HCT116 (cell line): ENCODE results near the gene RAB40C. TPM values are rescaled to one million over a fixed set of nuclear protein-coding genes. Genes with fewer than 3 reads are reported as not detected.

Experiments
- ATAC-seq: fragments of 200-7000 bp; cut with Tn5 transposase; 2 replicates; pipeline ENCODE4 v1.9.1; 2020; ENCODE audit warnings: mild to moderate bottlenecking, moderate library complexity
- BruUV-seq: library from RNA; stranded (reverse); fragments of 400-500 nt; replicated peaks from 2 replicates; lab custom pipeline; 2021; lab: Mats Ljungman, UMichigan
- CTCF ChIA-PET: fragments of 300-600 bp; sonication (Branson Sonifier 250); formaldehyde crosslinking; loops from one replicate; lab custom pipeline; 2021; ENCODE audit warnings: antibody characterized with exemption; lab: Charles Lee
- POLR2A ChIA-PET: fragments of 300-600, 350-600 bp; sonication (Branson Sonifier 250); formaldehyde crosslinking; loops from one replicate; lab custom pipeline; 2021; ENCODE audit warnings: antibody characterized with exemption; lab: Charles Lee
- RAD21 ChIA-PET, 2 experiments: fragments of 300-600 bp; sonication (Branson Sonifier 250); formaldehyde crosslinking; loops; one replicate each; lab custom pipeline; 2023; ENCODE audit warnings: low total read pairs in 2 of 2; ENCODE audit not compliant: uncharacterized antibody in 2 of 2, unreplicated experiment in 2 of 2, low non-redundant PET in 1 of 2; lab: Charles Lee
- DNase-seq: peaks from one replicate; pipeline ENCODE4 v3.0.0-alpha.2; 2010; ENCODE audit warnings: low read depth, low spot score
- H2AFZ ChIP-seq: fragments of 200-600 bp; shearing (Covaris generic), sonication (generic); 2 replicates; pipeline ENCODE4 v1.6.1; 2017; ENCODE audit warnings: low read depth, mixed run types, mixed read lengths, antibody characterized with exemption, low read length; ENCODE audit not compliant: poor library complexity, severe bottlenecking
- H3K27ac ChIP-seq: 2 replicates; pipeline ENCODE4 v1.5.1; 2012; ENCODE audit warnings: low read depth, low read length
- H3K27me3 ChIP-seq: fragments of 200-600 bp; sonication (generic); 2 replicates; pipeline ENCODE4 v1.6.1; 2016; ENCODE audit warnings: mixed run types, low read length, mixed read lengths; ENCODE audit not compliant: insufficient read depth
- H3K36me3 ChIP-seq, 2 experiments: fragments of 200-500 bp in 1 of 2; fragments of 200-600 bp in 1 of 2; sonication (Bioruptor generic) in 1 of 2; sonication (generic) in 1 of 2; 2 replicates each; pipeline versions ENCODE4 v1.5.1 to v1.6.1; 2014 to 2016; ENCODE audit warnings: low read length in 2 of 2, inconsistent platforms in 1 of 2, mixed read lengths in 1 of 2, mixed run types in 1 of 2; ENCODE audit not compliant: insufficient read depth in 2 of 2, control insufficient read depth in 1 of 2
- H3K4me1 ChIP-seq, 2 experiments: fragments of 200-600 bp in 1 of 2; sonication (generic) in 1 of 2; 2 replicates each; pipeline versions ENCODE4 v1.5.1 to v1.6.1; 2012 to 2017; ENCODE audit warnings: low read length in 2 of 2, inconsistent platforms in 1 of 2, mild to moderate bottlenecking in 1 of 2, mixed read lengths in 1 of 2, mixed run types in 1 of 2, moderate library complexity in 1 of 2; ENCODE audit not compliant: insufficient read depth in 2 of 2, control insufficient read depth in 1 of 2
- H3K4me2 ChIP-seq: fragments of 200-600 bp; sonication (generic); 2 replicates; pipeline ENCODE4 v1.6.1; 2017; ENCODE audit warnings: mixed run types, low read length, mixed read lengths
- H3K4me3 ChIP-seq, 2 experiments: fragments of 200-600 bp in 1 of 2; sonication (generic) in 1 of 2; replicated peaks in 1 of 2; 2 replicates each; pipeline ENCODE4 v1.5.1; 2011 to 2016; ENCODE audit warnings: low read length in 2 of 2, control low read depth in 1 of 2, low read depth in 1 of 2, mild to moderate bottlenecking in 1 of 2, mixed read lengths in 1 of 2, mixed run types in 1 of 2
- H3K79me2 ChIP-seq: fragments of 200-600 bp; sonication (generic); 2 replicates; pipeline ENCODE4 v1.6.1; 2017; ENCODE audit warnings: mild to moderate bottlenecking, mixed run types, low read length, moderate library complexity, mixed read lengths; ENCODE audit not compliant: insufficient read depth
- H3K9ac ChIP-seq: fragments of 200-600 bp; sonication (generic); 2 replicates; pipeline ENCODE4 v1.6.1; 2016; ENCODE audit warnings: low read length, mixed read lengths
- H3K9me2 ChIP-seq: fragments of 200-600 bp; sonication (generic), shearing (Covaris generic); 2 replicates; pipeline ENCODE4 v1.6.1; 2017; ENCODE audit warnings: mixed run types, mild to moderate bottlenecking, moderate library complexity; ENCODE audit not compliant: insufficient read depth
- H3K9me3 ChIP-seq, 2 experiments: fragments of 200-500 bp in 1 of 2; fragments of 200-600 bp in 1 of 2; sonication (Bioruptor generic) in 1 of 2; sonication (generic) in 1 of 2; 2 replicates each; pipeline ENCODE4 v1.6.1; 2014 to 2017; ENCODE audit warnings: low read length in 2 of 2, mixed read lengths in 2 of 2, inconsistent platforms in 1 of 2, low read depth in 1 of 2, mild to moderate bottlenecking in 1 of 2, mixed run types in 1 of 2, moderate library complexity in 1 of 2; ENCODE audit not compliant: control insufficient read depth in 1 of 2, insufficient read depth in 1 of 2
- H4K20me1 ChIP-seq: fragments of 200-600 bp; sonication (generic), shearing (Covaris generic); 2 replicates; pipeline ENCODE4 v1.6.1; 2017; ENCODE audit warnings: mixed run types, mild to moderate bottlenecking, moderate library complexity; ENCODE audit not compliant: insufficient read depth
- ATF3 ChIP-seq: IDR thresholded peaks from 2 replicates; pipeline ENCODE4 v1.6.1; 2012
- CBX3 ChIP-seq: IDR thresholded peaks from 2 replicates; pipeline ENCODE4 v1.6.1; 2012; ENCODE audit warnings: low read depth
- CTCF ChIP-seq, 3 experiments: fragments of 200-600 bp in 1 of 3; sonication (generic) in 1 of 3; IDR thresholded peaks in 2 of 3; conservative IDR thresholded peaks in 1 of 3; 2 replicates each; pipeline ENCODE4 v1.5.1; 2012 to 2017; ENCODE audit warnings: low read depth in 2 of 3, low read length in 2 of 3, antibody characterized with exemption in 1 of 3, borderline replicate concordance in 1 of 3, control low read depth in 1 of 3, mild to moderate bottlenecking in 1 of 3, mixed read lengths in 1 of 3, mixed run types in 1 of 3, moderate library complexity in 1 of 3; ENCODE audit not compliant: insufficient read depth in 1 of 3
- EGR1 ChIP-seq: IDR thresholded peaks from 2 replicates; pipeline ENCODE4 v1.6.1; 2012; ENCODE audit warnings: low read depth
- ELF1 ChIP-seq: IDR thresholded peaks from 2 replicates; pipeline ENCODE4 v1.6.1; 2012; ENCODE audit warnings: low read depth, borderline replicate concordance
- EZH2 ChIP-seq: fragments of 200-600 bp; sonication (generic); IDR thresholded peaks from 2 replicates; pipeline ENCODE4 v1.6.1; 2017; ENCODE audit warnings: antibody characterized with exemption, mixed run types
- JUND ChIP-seq: IDR thresholded peaks from 2 replicates; pipeline ENCODE4 v1.6.1; 2012
- POLR2A ChIP-seq: IDR thresholded peaks from 2 replicates; pipeline ENCODE4 v1.7.0; 2011; ENCODE audit warnings: borderline replicate concordance; ENCODE audit not compliant: insufficient read depth, insufficient read length; ENCODE audit errors: extremely low read depth
- RAD21 ChIP-seq: IDR thresholded peaks from 2 replicates; pipeline ENCODE4 v1.6.1; 2012; ENCODE audit warnings: low read depth, mild to moderate bottlenecking
- REST ChIP-seq: IDR thresholded peaks from 2 replicates; pipeline ENCODE4 v1.6.1; 2012; ENCODE audit warnings: low read depth
- SP1 ChIP-seq: IDR thresholded peaks from 2 replicates; pipeline ENCODE4 v1.6.1; 2012; ENCODE audit warnings: low read depth
- SRF ChIP-seq: IDR thresholded peaks from 2 replicates; pipeline ENCODE4 v1.6.1; 2012; ENCODE audit warnings: low read depth
- YY1 ChIP-seq: IDR thresholded peaks from 2 replicates; pipeline ENCODE4 v1.6.1; 2011; ENCODE audit warnings: low read length, low read depth, moderate library complexity, mild to moderate bottlenecking; ENCODE audit not compliant: insufficient replicate concordance; ENCODE audit errors: extremely low read depth
- ZFX ChIP-seq: fragments of 450-650 bp; IDR thresholded peaks from 2 replicates; pipeline ENCODE4 v1.6.1; 2017
- ZNF274 ChIP-seq: fragments of 200-500 bp; sonication (Bioruptor generic); IDR thresholded peaks from 2 replicates; pipeline ENCODE4 v1.6.1; 2014; ENCODE audit warnings: mild to moderate bottlenecking, low read depth, low read length, inconsistent platforms
- intact Hi-C: fragments of 100-400 bp; cut with micrococcal nuclease; formaldehyde crosslinking; loops from 2 replicates; pipeline ENCODE4 v1.10.0; 2022
- total RNA-seq: library from RNA; stranded (reverse); gene quantifications from one replicate; pipeline ENCODE4 v1.2.1, GENCODE V29; 2021; ENCODE audit not compliant: unreplicated experiment

Gene RAB40C
- total RNA-seq, 1 experiment from 2014 or later: 14.1 TPM

GRCh38 chr16:582218-582613 lies 7.7 kb upstream of the RAB40C start:
- no peak for TF ChIP-seq CTCF (IDR thresholded peaks at IDR 0.05 in 2 of 3, conservative IDR thresholded peaks at IDR 0.05 in 1 of 3; ENCODE audit: borderline replicate concordance in 1 of 3, insufficient read depth in 1 of 3, low read depth in 2 of 3, low read length in 2 of 3)
- TF ChIP-seq RAD21: no peak
- no peak for TF ChIP-seq ELF1
- no peak for TF ChIP-seq ZFX
- TF ChIP-seq POLR2A: no peak
- H3K9me3 ChIP-seq: no peaks in the 10 kb centered on the region
- no peak overlapping the region for H2AFZ ChIP-seq
- ATAC-seq (no peak), DNase-seq (no peak)
- RAD21 ChIA-PET: no interaction called here
- no peak overlapping the region for H3K4me2 ChIP-seq
- H3K27me3 ChIP-seq: no peaks in the 10 kb centered on the region
- intact Hi-C loops: no loop called here
- POLR2A ChIA-PET: no interaction called here
- no TSS peak for BruUV-seq
- H4K20me1 ChIP-seq: no peaks in the 10 kb centered on the region
- H3K9me2 ChIP-seq: no peaks in the 10 kb centered on the region
- H3K9ac ChIP-seq: no peak overlapping the region
- H3K4me3 ChIP-seq: no peak overlapping the region
- no peak overlapping the region for H3K27ac ChIP-seq
- CTCF ChIA-PET: no interaction called here
- H3K36me3 ChIP-seq: no peaks in the 10 kb centered on the region
- H3K79me2 ChIP-seq: no peaks in the 10 kb centered on the region
- H3K4me1 ChIP-seq: peaks cover 2 to 6% of the 10 kb centered on the region in 2 experiments; a peak in 2 of 4 replicates

- Histone ChIP-seq H3K4me3 (no peak overlapping the region), H3K36me3 (no peaks in the 10 kb centered on the region), H3K27ac (no peak overlapping the region), H3K4me2 (no peak overlapping the region), H3K9me2 (no peaks in the 10 kb centered on the region), H3K79me2 (peaks cover 1% of the 10 kb centered on the region; the same call in 1 of the 2 replicates), H3K9me3 (no peaks in the 10 kb centered on the region), H4K20me1 (no peaks in the 10 kb centered on the region), H3K9ac (no peak overlapping the region), H3K4me1 (peaks cover 2 to 8% of the 10 kb centered on the region in 2 experiments; a peak in 2 of 4 replicates), H2AFZ (no peak overlapping the region), H3K27me3 (no peaks in the 10 kb centered on the region)
- DNase-seq: no peak
- intact Hi-C loops: no loop called here
- no TSS peak for BruUV-seq
- ATAC-seq: no peak
- ChIA-PET POLR2A (no interaction called here), RAD21 (no interaction called here), CTCF (no interaction called here)
- no peak for TF ChIP-seq ATF3
- no peak for TF ChIP-seq JUND
- TF ChIP-seq EGR1: no peak
- TF ChIP-seq POLR2A: no peak
- no peak for TF ChIP-seq CBX3
- TF ChIP-seq EZH2: no peak
- no peak for TF ChIP-seq RAD21
- no peak for TF ChIP-seq REST
- no peak for TF ChIP-seq SRF
- TF ChIP-seq ZNF274: no peak
- TF ChIP-seq YY1: no peak
- no peak for TF ChIP-seq SP1
- TF ChIP-seq ELF1: no peak
Observed at GRCh38 chr16:582614-583331, 7.1 kb upstream of the RAB40C start.
